HEK293 (cell line): ENCODE results near the gene GREB1L.

Experiments
- YY1 ChIP-seq: fragments of 450-650 bp; formaldehyde crosslinking; IDR thresholded peaks from 2 replicates; pipeline ENCODE4 v1.5.1; 2018; ENCODE audit warnings: missing biosample characterization, missing genetic modification characterization
- ZFP69B ChIP-seq: fragments of 450-650 bp; formaldehyde crosslinking; IDR thresholded peaks from 2 replicates; pipeline ENCODE4 v1.5.1; 2016; ENCODE audit warnings: missing biosample characterization, missing genetic modification characterization
- ZNF138 ChIP-seq: fragments of 450-650 bp; formaldehyde crosslinking; IDR thresholded peaks from 2 replicates; pipeline ENCODE4 v1.5.1; 2016; ENCODE audit warnings: missing biosample characterization, missing genetic modification characterization, borderline replicate concordance
- ZNF248 ChIP-seq: fragments of 450-650 bp; formaldehyde crosslinking; IDR thresholded peaks from 2 replicates; pipeline ENCODE4 v1.5.1; 2017; ENCODE audit warnings: missing biosample characterization, missing genetic modification characterization
- ZNF335 ChIP-seq: fragments of 450-650 bp; formaldehyde crosslinking; conservative IDR thresholded peaks from 2 replicates; pipeline ENCODE4 v1.5.1; 2016; ENCODE audit warnings: missing biosample characterization, missing genetic modification characterization
- ZNF341 ChIP-seq: fragments of 450-650 bp; formaldehyde crosslinking; IDR thresholded peaks from 2 replicates; pipeline ENCODE4; 2016; ENCODE audit warnings: low read depth, missing biosample characterization, missing genetic modification characterization
- ZNF707 ChIP-seq: fragments of 450-650 bp; formaldehyde crosslinking; IDR thresholded peaks from 2 replicates; pipeline ENCODE4 v1.5.1; 2016; ENCODE audit warnings: missing biosample characterization, missing genetic modification characterization
- ZNF776 ChIP-seq: fragments of 450-650 bp; formaldehyde crosslinking; IDR thresholded peaks from 2 replicates; pipeline ENCODE4 v1.5.0; 2017; ENCODE audit warnings: missing biosample characterization, missing genetic modification characterization, borderline replicate concordance
- TF ChIP-seq, protein P1 (sequence below): fragments of 450-650 bp; formaldehyde crosslinking; IDR thresholded peaks from 2 replicates; pipeline ENCODE4 v1.5.1; 2016; ENCODE audit warnings: missing biosample characterization, missing genetic modification characterization
- TF ChIP-seq, protein P2 (sequence below): fragments of 450-650 bp; formaldehyde crosslinking; IDR thresholded peaks from 2 replicates; pipeline ENCODE4 v1.5.1; 2016; ENCODE audit warnings: missing biosample characterization, missing genetic modification characterization
- TF ChIP-seq, protein P3 (sequence below): fragments of 450-650 bp; formaldehyde crosslinking; IDR thresholded peaks from 2 replicates; pipeline ENCODE4 v1.5.1; 2017; ENCODE audit warnings: missing biosample characterization, missing genetic modification characterization
- TF ChIP-seq, protein P4 (sequence below): fragments of 450-650 bp; formaldehyde crosslinking; IDR thresholded peaks from 2 replicates; pipeline ENCODE4 v1.5.1; 2016; ENCODE audit warnings: missing biosample characterization, missing genetic modification characterization

DNA sequence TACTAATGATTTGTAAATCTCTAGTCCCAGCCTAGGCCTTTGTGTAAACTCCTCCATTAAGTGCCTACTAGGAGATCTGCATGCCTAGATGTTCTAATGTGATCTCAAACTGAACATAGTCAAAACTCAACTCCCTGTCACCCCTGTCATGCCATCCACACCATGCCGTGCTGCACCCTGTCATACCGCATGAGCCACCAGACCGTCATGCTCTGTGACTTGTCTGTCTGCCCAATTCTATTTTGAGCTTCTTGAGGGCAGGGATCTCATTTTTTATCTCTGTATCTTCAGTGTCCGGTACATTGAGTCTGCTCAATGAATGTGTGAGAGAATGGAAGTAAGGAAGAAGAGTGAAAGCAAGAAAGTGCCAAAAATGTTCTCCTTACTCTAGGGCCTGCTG lies 35.5 kb downstream of the GREB1L start:
- TF ChIP-seq ZNF138 (tag by site-specific recombination) (no peak), YY1 (no peak), ZNF341 (tag by site-specific recombination) (no peak), ZNF776 (no peak), ZNF707 (tag by site-specific recombination) (no peak), ZNF335 (tag by site-specific recombination) (no peak), ZNF248 (tag by site-specific recombination) (no peak), ZFP69B (no peak)
- TF ChIP-seq, protein P1, sequence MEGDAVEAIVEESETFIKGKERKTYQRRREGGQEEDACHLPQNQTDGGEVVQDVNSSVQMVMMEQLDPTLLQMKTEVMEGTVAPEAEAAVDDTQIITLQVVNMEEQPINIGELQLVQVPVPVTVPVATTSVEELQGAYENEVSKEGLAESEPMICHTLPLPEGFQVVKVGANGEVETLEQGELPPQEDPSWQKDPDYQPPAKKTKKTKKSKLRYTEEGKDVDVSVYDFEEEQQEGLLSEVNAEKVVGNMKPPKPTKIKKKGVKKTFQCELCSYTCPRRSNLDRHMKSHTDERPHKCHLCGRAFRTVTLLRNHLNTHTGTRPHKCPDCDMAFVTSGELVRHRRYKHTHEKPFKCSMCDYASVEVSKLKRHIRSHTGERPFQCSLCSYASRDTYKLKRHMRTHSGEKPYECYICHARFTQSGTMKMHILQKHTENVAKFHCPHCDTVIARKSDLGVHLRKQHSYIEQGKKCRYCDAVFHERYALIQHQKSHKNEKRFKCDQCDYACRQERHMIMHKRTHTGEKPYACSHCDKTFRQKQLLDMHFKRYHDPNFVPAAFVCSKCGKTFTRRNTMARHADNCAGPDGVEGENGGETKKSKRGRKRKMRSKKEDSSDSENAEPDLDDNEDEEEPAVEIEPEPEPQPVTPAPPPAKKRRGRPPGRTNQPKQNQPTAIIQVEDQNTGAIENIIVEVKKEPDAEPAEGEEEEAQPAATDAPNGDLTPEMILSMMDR (tag by site-specific recombination), result no peak
- TF ChIP-seq, protein P2, sequence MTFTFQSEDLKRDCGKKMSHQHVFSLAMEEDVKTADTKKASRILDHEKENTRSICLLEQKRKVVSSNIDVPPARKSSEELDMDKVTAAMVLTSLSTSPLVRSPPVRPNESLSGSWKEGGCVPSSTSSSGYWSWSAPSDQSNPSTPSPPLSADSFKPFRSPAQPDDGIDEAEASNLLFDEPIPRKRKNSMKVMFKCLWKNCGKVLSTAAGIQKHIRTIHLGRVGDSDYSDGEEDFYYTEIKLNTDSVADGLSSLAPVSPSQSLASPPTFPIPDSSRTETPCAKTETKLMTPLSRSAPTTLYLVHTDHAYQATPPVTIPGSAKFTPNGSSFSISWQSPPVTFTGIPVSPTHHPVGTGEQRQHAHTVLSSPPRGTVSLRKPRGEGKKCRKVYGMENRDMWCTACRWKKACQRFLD (tag by site-specific recombination), result no peak
- TF ChIP-seq, protein P3, sequence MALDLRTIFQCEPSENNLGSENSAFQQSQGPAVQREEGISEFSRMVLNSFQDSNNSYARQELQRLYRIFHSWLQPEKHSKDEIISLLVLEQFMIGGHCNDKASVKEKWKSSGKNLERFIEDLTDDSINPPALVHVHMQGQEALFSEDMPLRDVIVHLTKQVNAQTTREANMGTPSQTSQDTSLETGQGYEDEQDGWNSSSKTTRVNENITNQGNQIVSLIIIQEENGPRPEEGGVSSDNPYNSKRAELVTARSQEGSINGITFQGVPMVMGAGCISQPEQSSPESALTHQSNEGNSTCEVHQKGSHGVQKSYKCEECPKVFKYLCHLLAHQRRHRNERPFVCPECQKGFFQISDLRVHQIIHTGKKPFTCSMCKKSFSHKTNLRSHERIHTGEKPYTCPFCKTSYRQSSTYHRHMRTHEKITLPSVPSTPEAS (tag by site-specific recombination), result no peak
- TF ChIP-seq, protein P4, sequence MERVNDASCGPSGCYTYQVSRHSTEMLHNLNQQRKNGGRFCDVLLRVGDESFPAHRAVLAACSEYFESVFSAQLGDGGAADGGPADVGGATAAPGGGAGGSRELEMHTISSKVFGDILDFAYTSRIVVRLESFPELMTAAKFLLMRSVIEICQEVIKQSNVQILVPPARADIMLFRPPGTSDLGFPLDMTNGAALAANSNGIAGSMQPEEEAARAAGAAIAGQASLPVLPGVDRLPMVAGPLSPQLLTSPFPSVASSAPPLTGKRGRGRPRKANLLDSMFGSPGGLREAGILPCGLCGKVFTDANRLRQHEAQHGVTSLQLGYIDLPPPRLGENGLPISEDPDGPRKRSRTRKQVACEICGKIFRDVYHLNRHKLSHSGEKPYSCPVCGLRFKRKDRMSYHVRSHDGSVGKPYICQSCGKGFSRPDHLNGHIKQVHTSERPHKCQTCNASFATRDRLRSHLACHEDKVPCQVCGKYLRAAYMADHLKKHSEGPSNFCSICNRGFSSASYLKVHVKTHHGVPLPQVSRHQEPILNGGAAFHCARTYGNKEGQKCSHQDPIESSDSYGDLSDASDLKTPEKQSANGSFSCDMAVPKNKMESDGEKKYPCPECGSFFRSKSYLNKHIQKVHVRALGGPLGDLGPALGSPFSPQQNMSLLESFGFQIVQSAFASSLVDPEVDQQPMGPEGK (tag by site-specific recombination), result no peak
